ENCODE data around the gene GPRIN1.

GRCh38 chr5:176596689-176597416 lies 13.1 kb downstream of the GPRIN1 start:
- TF ChIP-seq CTCF (IDR thresholded peaks at IDR 0.05; ENCODE audit: low read depth, low read length, missing input control) (no peak), RAD21 (IDR thresholded peaks at IDR 0.05) (no peak), HNF4G (IDR thresholded peaks at IDR 0.05) (no peak), FOXA1 (IDR thresholded peaks at IDR 0.05) (no peak), REST (IDR thresholded peaks at IDR 0.05) (no peak), MAX (IDR thresholded peaks at IDR 0.05) (no peak), JUND (IDR thresholded peaks at IDR 0.05) (no peak), GABPA (IDR thresholded peaks at IDR 0.05 in 1 of 2, conservative IDR thresholded peaks at IDR 0.05 in 1 of 2) (no peak), ATF3 (IDR thresholded peaks at IDR 0.05) (no peak)

Measured in liver (tissue), 3 donors.